ENCODE measurements around the gene PSMF1.

DNA sequence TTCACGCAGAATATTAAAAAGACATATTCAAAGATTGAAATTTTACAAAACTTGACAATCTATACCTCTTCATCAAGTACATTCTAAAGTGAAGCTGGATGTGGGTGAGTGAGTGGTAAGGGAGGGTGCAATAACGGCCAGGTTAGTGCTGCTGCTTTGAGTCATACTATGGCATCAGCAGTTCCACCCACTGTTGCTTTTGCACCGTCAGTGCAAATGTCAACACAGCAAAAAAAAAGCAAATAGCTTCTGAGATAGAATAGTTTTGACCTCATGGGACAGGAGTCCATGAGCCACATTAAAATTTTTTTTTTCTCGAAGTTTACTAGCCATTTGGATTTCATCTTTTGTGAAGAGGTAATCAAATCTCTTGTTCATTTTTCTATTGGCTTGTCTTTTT is 31.8 kb downstream of the PSMF1 start:
- TF ChIP-seq, protein P1, sequence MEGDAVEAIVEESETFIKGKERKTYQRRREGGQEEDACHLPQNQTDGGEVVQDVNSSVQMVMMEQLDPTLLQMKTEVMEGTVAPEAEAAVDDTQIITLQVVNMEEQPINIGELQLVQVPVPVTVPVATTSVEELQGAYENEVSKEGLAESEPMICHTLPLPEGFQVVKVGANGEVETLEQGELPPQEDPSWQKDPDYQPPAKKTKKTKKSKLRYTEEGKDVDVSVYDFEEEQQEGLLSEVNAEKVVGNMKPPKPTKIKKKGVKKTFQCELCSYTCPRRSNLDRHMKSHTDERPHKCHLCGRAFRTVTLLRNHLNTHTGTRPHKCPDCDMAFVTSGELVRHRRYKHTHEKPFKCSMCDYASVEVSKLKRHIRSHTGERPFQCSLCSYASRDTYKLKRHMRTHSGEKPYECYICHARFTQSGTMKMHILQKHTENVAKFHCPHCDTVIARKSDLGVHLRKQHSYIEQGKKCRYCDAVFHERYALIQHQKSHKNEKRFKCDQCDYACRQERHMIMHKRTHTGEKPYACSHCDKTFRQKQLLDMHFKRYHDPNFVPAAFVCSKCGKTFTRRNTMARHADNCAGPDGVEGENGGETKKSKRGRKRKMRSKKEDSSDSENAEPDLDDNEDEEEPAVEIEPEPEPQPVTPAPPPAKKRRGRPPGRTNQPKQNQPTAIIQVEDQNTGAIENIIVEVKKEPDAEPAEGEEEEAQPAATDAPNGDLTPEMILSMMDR (IDR thresholded peaks at IDR 0.05; ENCODE audit: low read depth, low read length, poor library complexity, severe bottlenecking), result no peak
- TF ChIP-seq EZH2phosphoT487 (IDR thresholded peaks at IDR 0.05; ENCODE audit: borderline replicate concordance, low read length), result no peak

Data from DOHH2 (cell line).